ENCODE measurements around the gene MAP2K3. TPM values are rescaled to one million over a fixed set of nuclear protein-coding genes. Genes with fewer than 3 reads are reported as not detected.

The MAP2K3 gene
- total and polyA plus RNA-seq, 12 donors, result 28.9 to 103 (median 60.4) TPM

- Histone ChIP-seq H3K9me3 (no peaks in the 10 kb centered on the region), H3K4me3 (no peak overlapping the region), H3K4me1 (peaks cover 0 to 55% (median 18%) of the 10 kb centered on the region in 9 donors), H3K27ac (peak overlapping the region in 8 of 10 donors; percentile 23 to 70 (median 62)), H3K27me3 (no peaks in the 10 kb centered on the region), H3K36me3 (peaks cover 0 to 32% (median 0%) of the 10 kb centered on the region in 9 donors)
- ATAC-seq (peak; percentile 66 to 86 (median 73)), DNase-seq (peak; percentile 54 to 58)
- 66 to 73% methylated on average over 26 of the region's 26 CpGs for WGBS, 2 donors
- peak in 3 of 9 donors; percentile 30 to 39 (median 31) for TF ChIP-seq CTCF (IDR thresholded peaks at IDR 0.05)
- intact Hi-C loops (cut with DNase I), result no loop called here
Measured at GRCh38 chr17:21242780-21243515, 41.6 kb upstream of the MAP2K3 start.

GRCh38 chr17:21243516-21244303 is 40.8 kb upstream of the MAP2K3 start:
- TF ChIP-seq CTCF (IDR thresholded peaks at IDR 0.05), result no peak
- 83 to 84% methylated on average over 23 of the region's 23 CpGs for WGBS, 2 donors
- intact Hi-C loops (cut with DNase I), result no loop called here

GRCh38 chr17:21245639-21246084 is 38.8 kb upstream of the MAP2K3 start:
- ATAC-seq, result peak in 6 of 8 donors; percentile 35 to 67 (median 48)

More at GRCh38 chr17:21243516-21244303, 40.8 kb upstream of the MAP2K3 start:
- no peak overlapping the region for H3K4me3 ChIP-seq
- DNase-seq, result no peak
- peaks cover 0 to 63% (median 25%) of the 10 kb centered on the region in 9 donors for H3K4me1 ChIP-seq
- no peak for ATAC-seq
- H3K9me3 ChIP-seq, result no peaks in the 10 kb centered on the region
- H3K27me3 ChIP-seq, result no peaks in the 10 kb centered on the region
- peaks cover 0 to 32% (median 0%) of the 10 kb centered on the region in 9 donors for H3K36me3 ChIP-seq
- peak overlapping the region in 6 of 10 donors; percentile 23 to 70 (median 62) for H3K27ac ChIP-seq

More at GRCh38 chr17:21245639-21246084, 38.8 kb upstream of the MAP2K3 start:
- no peaks in the 10 kb centered on the region for H3K9me3 ChIP-seq
- no peak for TF ChIP-seq CTCF (IDR thresholded peaks at IDR 0.05)
- H3K36me3 ChIP-seq, result peaks cover 0 to 26% (median 0%) of the 10 kb centered on the region in 9 donors
- no peak for DNase-seq
- H3K27ac ChIP-seq, result peak overlapping the region in 8 of 10 donors; percentile 35 to 70 (median 48)
- H3K4me3 ChIP-seq, result no peak overlapping the region
- WGBS, 2 donors, result 65 to 77% methylated on average over 9 of the region's 9 CpGs
- intact Hi-C loops (cut with DNase I), result loop anchor here in 1 of 10 donors (5.0 kb wide), 1 partner anchor 33 kb away; the partner anchor contains the start of gene TMEM11
- peaks cover 3 to 83% (median 36%) of the 10 kb centered on the region in 9 donors for H3K4me1 ChIP-seq
- H3K27me3 ChIP-seq, result no peaks in the 10 kb centered on the region

Data from heart right ventricle (tissue), 16 donors.